ENCODE measurements around the gene NET1.
"Not testable (repeated sequence)": the region's sequence is repeated elsewhere in the genome, so short reads cannot be mapped to it uniquely, and the experiment has no call there.

The NET1 gene

DNA sequence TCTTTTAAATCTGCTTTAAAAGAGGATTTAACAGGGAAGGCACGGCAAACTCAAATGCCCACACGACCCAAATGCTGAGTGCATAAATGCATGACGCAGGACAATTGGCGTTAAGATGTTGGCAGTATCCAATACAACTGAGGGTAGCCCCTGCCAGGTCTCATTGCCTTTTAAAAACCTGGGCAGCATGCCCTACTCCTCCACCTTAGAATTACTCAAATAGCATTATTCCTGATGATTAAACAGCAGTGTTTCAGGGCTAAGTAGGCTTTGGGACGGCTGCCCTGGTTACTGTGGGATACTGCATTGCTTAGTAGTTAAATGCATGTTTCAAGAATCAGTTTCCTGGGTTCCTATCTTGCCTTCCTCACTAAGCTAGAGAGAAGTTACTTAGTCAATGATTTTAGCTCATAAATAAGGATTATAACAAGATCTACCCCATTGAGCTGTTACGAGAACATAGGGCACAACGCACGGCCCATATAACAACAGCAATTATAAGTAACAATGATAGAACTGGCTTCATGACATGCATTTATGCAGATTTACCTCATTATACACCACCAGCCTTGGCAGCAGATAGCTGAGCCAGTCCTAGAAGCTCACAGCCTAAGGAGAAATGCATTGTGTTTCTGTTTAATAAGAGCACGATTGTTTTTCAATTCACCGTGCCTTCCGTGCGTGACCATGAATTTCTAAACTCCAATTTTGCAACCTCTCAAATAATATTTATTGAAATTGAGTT is 15.6 kb upstream of the NET1 start:
- DNase-seq (ENCODE audit: low read depth, low spot score): no peak

GRCh38 chr10:5399332-5399731 is 13.0 kb upstream of the NET1 start:
- DNase-seq (ENCODE audit: low read depth, low spot score): no peak

- DNase-seq (ENCODE audit: low read depth, low spot score): no peak
Observed at GRCh38 chr10:5400468-5401240, 11.7 kb upstream of the NET1 start.

DNA sequence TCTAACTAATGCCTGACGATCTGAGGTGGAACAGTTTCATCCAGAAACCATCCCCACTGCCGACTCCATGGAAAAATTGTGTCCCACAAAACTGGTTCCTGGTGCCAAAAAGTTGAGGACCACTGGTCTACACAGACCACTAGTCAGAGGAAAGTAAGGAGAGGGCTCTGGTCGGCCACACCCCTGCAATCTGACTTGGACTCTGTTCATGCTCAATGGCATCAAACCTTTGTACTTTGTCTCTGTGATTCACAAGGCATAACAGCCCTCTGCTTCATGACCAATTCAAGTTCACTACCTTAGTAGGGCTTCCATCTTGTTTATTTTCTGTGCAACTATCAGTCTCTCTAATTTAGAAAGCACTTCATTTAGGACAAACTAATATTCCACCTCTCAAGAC is 9.6 kb upstream of the NET1 start:
- DNase-seq (ENCODE audit: low read depth, low spot score): no peak

GRCh38 chr10:5404208-5405041 is 7.9 kb upstream of the NET1 start, which contains the start of gene TUBAL3:
Gene TUBAL3 (minus strand): TSS chr10:5404828. CDS start chr10:5404792, 36 bp downstream.
- DNase-seq (ENCODE audit: low read depth, low spot score): no peak

- no peak for DNase-seq (ENCODE audit: low read depth, low spot score)
Observed at GRCh38 chr10:5406918-5407317, 5.4 kb upstream of the NET1 start.

- not testable (repeated sequence) for DNase-seq (ENCODE audit: low read depth, low spot score)
Observed at GRCh38 chr10:5410787-5411186, 1.6 kb upstream of the NET1 start.

- DNase-seq (ENCODE audit: low read depth, low spot score): no peak
Observed at GRCh38 chr10:5411941-5412276, 448 bp upstream of the NET1 start.

GRCh38 chr10:5413012-5413938 is 918 bp downstream of the NET1 start:
- DNase-seq (ENCODE audit: low read depth, low spot score): no peak

- DNase-seq (ENCODE audit: low read depth, low spot score): no peak
Observed at GRCh38 chr10:5416981-5417380, 4.6 kb downstream of the NET1 start.

DNA sequence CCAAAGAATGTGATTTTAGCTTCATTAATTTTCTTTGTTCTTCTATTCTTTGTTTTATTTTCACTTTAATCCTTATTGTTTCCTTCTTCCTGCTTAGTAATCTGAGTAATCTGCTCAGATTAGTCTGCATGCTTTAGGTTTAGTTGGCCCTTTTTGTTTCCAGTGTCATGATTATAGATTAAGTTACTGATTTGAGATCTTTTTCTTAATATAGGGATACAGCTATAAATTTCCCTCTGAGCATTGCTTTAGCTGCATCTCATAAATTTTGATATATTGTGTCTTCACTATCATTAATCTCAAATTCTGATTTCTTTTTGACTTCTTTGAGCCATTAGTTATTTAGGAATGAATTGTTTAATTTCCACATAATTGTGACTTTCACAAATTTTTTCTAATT is 6.2 kb downstream of the NET1 start:
- DNase-seq (ENCODE audit: low read depth, low spot score): no peak

DNA sequence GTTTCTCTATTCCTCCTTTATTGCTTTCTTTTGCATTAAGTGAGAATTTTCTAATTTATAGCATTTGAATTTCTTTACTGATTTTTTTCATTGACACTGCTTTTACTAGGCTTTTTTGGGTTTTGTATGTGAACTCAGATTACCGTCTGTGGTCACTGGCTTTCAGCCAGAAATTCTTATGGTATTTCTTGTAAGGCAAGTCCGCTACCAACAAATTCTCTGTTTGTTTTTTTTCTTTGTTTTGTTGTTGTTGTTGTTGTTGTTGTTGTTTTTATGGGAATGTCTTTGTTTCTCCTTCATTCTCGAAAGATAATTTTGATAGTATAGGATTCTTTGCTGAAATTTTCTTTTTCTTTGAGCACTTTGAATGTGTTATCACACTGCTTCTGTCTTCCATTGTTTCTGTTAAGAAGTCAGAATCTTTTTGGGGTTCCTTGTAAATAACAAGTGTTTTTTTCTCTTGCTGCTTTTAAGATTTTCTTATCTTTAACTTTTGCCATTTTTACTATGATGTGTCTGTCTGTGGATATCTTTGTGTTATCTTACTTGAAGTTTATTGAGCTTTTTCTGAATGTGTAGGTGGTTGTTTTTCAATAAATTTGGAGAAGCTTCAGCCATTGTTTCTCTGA is 7.2 kb downstream of the NET1 start:
- DNase-seq (ENCODE audit: low read depth, low spot score): no peak

DNA sequence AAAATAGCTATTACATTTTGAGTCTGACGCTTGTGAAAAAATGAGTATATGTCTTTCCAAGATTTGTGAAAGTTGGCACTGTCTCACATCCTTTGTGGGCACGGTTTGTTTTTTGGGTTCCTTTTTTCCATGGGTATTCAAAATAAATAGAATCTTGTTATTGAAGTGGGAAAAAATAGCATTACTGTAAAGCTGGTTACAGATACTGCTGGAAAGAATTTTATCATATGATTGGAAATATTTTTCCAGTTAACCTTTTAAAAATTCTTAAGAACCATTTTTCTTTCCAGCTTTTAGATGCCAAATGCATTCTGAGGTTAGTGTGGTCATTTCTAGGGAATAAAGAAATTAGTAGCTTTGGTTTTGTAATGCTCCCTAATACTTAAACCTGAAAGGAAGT is 11.4 kb downstream of the NET1 start:
- no peak for DNase-seq (ENCODE audit: low read depth, low spot score)

- no peak for DNase-seq (ENCODE audit: low read depth, low spot score)
Observed at GRCh38 chr10:5424751-5425150, 12.4 kb downstream of the NET1 start.

DNA sequence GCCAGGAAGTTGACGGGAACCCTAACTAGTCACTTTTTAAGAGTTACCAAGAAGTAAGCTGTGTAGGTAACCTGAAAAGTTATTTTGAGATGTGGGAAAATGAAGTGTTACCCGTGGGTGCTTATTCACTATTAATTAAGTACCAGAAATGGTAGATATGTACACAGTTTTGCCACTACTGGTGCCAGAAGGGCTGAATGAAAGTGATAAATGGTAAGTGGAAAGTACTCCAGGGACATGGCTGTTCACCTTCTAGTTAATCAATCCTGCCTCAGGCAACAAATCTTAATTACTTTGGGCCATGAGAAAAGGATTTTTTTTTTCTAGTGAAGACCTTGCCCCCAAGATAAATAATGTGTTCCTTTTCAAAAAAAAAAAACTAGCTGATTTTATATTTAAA is 15.8 kb downstream of the NET1 start:
- no peak for DNase-seq (ENCODE audit: low read depth, low spot score)

GRCh38 chr10:5433182-5433581 is 20.8 kb downstream of the NET1 start:
- no peak for DNase-seq (ENCODE audit: low read depth, low spot score)

GRCh38 chr10:5434017-5434753 is 21.8 kb downstream of the NET1 start:
- no peak for DNase-seq (ENCODE audit: low read depth, low spot score)

DNA sequence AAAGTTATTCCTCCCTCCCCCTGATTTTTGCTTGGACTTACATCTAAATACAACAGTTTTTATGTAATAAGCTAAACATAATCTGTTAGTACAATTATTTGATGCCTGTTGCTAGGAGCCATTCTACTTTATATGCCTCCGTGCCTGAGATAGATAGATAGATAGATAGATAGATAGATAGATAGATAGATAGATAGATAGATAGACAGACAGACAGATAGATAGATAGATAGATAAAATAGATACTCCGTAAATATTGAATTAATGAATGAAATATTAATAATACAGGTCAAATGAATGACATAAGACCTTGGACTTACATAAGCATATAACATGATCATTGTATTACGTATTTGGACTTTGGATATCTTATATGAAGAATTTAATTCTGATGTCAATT is 23.0 kb downstream of the NET1 start:
- DNase-seq (ENCODE audit: low read depth, low spot score): no peak

DNA sequence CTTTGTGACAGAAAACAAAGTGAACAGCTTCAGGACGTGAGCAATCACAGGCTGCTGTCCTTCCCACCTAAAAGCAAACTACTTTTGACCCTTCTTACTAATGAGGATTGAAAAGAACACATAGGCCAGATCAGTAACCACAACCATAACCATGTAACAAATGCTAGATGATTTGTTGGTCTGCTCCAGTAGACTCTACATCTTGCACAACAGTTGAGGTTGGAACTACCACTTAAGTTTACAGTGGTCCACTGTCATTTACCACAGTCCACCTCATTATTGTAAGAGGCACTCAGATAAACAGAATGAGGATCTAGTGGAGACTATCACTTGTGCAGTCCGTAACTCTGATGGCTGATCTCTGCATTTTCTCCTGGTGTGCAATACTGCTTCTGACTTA is 27.8 kb downstream of the NET1 start:
- DNase-seq (ENCODE audit: low read depth, low spot score): no peak

GRCh38 chr10:5441106-5441505 is 28.7 kb downstream of the NET1 start:
- no peak for DNase-seq (ENCODE audit: low read depth, low spot score)

Data from activated naive CD8-positive, alpha-beta T cell treated with anti-CD3 and anti-CD28 coated beads, Interleukin-2, amount 50 U/mL, for 16 hours (primary cell).